Measurements from ENCODE around the gene TM9SF1. TPM values are rescaled to one million over a fixed set of nuclear protein-coding genes. Genes with fewer than 3 reads are reported as not detected.

The TM9SF1 gene
- total and polyA plus RNA-seq, 2 experiments from 2014 or later, result 12.6 to 27.5 TPM

- no peak for TF ChIP-seq ZNF462 (CRISPR knock-in tag; IDR thresholded peaks at IDR 0.05)
- TF ChIP-seq, protein P1, sequence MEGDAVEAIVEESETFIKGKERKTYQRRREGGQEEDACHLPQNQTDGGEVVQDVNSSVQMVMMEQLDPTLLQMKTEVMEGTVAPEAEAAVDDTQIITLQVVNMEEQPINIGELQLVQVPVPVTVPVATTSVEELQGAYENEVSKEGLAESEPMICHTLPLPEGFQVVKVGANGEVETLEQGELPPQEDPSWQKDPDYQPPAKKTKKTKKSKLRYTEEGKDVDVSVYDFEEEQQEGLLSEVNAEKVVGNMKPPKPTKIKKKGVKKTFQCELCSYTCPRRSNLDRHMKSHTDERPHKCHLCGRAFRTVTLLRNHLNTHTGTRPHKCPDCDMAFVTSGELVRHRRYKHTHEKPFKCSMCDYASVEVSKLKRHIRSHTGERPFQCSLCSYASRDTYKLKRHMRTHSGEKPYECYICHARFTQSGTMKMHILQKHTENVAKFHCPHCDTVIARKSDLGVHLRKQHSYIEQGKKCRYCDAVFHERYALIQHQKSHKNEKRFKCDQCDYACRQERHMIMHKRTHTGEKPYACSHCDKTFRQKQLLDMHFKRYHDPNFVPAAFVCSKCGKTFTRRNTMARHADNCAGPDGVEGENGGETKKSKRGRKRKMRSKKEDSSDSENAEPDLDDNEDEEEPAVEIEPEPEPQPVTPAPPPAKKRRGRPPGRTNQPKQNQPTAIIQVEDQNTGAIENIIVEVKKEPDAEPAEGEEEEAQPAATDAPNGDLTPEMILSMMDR (conservative IDR thresholded peaks at IDR 0.05; ENCODE audit: low read depth in 2 of 2), result no peak
- TF ChIP-seq ZNF331 (CRISPR knock-in tag; IDR thresholded peaks at IDR 0.05; ENCODE audit: low read depth), result no peak
- TF ChIP-seq POLR2AphosphoS5 (IDR thresholded peaks at IDR 0.05; ENCODE audit: low read depth), result no peak
- TF ChIP-seq NANOG (IDR thresholded peaks at IDR 0.05; ENCODE audit: borderline replicate concordance), result no peak
- TF ChIP-seq STAT1 (IDR thresholded peaks at IDR 0.05; ENCODE audit: unreplicated experiment), result no peak
Observed at GRCh38 chr14:24238123-24238522, 42.9 kb upstream of the TM9SF1 start (continued).

- H3K4me3 Mint-ChIP-seq, result no peak overlapping the region
- no peaks in the 10 kb centered on the region for H3K9me2 ChIP-seq (ENCODE audit: insufficient read depth)
- H3K79me2 ChIP-seq (replicated peaks; ENCODE audit: insufficient read depth), result peaks cover 18% of the 10 kb centered on the region
- TF ChIP-seq, protein P2, sequence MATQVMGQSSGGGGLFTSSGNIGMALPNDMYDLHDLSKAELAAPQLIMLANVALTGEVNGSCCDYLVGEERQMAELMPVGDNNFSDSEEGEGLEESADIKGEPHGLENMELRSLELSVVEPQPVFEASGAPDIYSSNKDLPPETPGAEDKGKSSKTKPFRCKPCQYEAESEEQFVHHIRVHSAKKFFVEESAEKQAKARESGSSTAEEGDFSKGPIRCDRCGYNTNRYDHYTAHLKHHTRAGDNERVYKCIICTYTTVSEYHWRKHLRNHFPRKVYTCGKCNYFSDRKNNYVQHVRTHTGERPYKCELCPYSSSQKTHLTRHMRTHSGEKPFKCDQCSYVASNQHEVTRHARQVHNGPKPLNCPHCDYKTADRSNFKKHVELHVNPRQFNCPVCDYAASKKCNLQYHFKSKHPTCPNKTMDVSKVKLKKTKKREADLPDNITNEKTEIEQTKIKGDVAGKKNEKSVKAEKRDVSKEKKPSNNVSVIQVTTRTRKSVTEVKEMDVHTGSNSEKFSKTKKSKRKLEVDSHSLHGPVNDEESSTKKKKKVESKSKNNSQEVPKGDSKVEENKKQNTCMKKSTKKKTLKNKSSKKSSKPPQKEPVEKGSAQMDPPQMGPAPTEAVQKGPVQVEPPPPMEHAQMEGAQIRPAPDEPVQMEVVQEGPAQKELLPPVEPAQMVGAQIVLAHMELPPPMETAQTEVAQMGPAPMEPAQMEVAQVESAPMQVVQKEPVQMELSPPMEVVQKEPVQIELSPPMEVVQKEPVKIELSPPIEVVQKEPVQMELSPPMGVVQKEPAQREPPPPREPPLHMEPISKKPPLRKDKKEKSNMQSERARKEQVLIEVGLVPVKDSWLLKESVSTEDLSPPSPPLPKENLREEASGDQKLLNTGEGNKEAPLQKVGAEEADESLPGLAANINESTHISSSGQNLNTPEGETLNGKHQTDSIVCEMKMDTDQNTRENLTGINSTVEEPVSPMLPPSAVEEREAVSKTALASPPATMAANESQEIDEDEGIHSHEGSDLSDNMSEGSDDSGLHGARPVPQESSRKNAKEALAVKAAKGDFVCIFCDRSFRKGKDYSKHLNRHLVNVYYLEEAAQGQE (IDR thresholded peaks at IDR 0.05; ENCODE audit: unreplicated experiment), result no peak
- no peak for TF ChIP-seq ETS1 (IDR thresholded peaks at IDR 0.05)
Observed at GRCh38 chr14:24237463-24237955, 42.3 kb upstream of the TM9SF1 start.

More at GRCh38 chr14:24237463-24237955, 42.3 kb upstream of the TM9SF1 start:
- Histone ChIP-seq H3K4me1 (ENCODE audit: insufficient read depth) (peaks cover 14% of the 10 kb centered on the region; the same call in 1 of the 2 replicates), H2AFZ (no peak overlapping the region), H3K36me3 (ENCODE audit: insufficient read depth) (peaks cover 17% of the 10 kb centered on the region; the same call in 1 of the 2 replicates), H3K27me3 (ENCODE audit: insufficient read depth) (no peaks in the 10 kb centered on the region), H3F3A (replicated peaks; ENCODE audit: low read depth) (peaks cover 13% of the 10 kb centered on the region), H3K4me3 (no peak overlapping the region), H3K4me2 (no peak overlapping the region), H4K20me1 (replicated peaks; ENCODE audit: insufficient read depth) (peaks cover 3% of the 10 kb centered on the region; the same call in 1 of the 2 replicates), H3K27ac (ENCODE audit: low read depth) (no peak overlapping the region)
- peaks cover 7% of the 10 kb centered on the region for H3K27me3 Mint-ChIP-seq (ENCODE audit: insufficient read depth, low read depth, poor library complexity)
- no peaks in the 10 kb centered on the region for H3K9me3 Mint-ChIP-seq
- DNase-seq (ENCODE audit: low spot score), result no peak
- no peak overlapping the region for H3K27ac Mint-ChIP-seq
- peaks cover 52% of the 10 kb centered on the region for H3K36me3 Mint-ChIP-seq (ENCODE audit: low read depth)
- ATAC-seq, result no peak
- H3K4me1 Mint-ChIP-seq, result peaks cover 12% of the 10 kb centered on the region

All from GM23338 (cell line).